Fibroblast of lung (primary cell): ENCODE results near the gene FBLN2. TPM values are rescaled to one million over a fixed set of nuclear protein-coding genes. Genes with fewer than 3 reads are reported as not detected.

Experiments used
- DNase-seq, 2 donors: peaks; one replicate each; pipeline versions ENCODE4 v3.0.0 to v3.0.0-alpha.2; 2010; ENCODE audit warnings: low read depth in 2 of 2
- H2AFZ ChIP-seq: 2 replicates; pipeline ENCODE4 v1.5.1; 2012; ENCODE audit warnings: low read length, control low read depth, inconsistent platforms
- H3K27ac ChIP-seq: 2 replicates; pipeline ENCODE4 v1.5.1; 2011; ENCODE audit warnings: low read length, control low read depth; ENCODE audit not compliant: insufficient read depth
- H3K27me3 ChIP-seq: 2 replicates; pipeline ENCODE4 v1.5.1; 2011; ENCODE audit warnings: mild to moderate bottlenecking, low read length; ENCODE audit not compliant: control insufficient read depth, insufficient read depth
- H3K36me3 ChIP-seq: 2 replicates; pipeline ENCODE4 v1.5.1; 2011; ENCODE audit warnings: low read length; ENCODE audit not compliant: control insufficient read depth, insufficient read depth
- H3K4me1 ChIP-seq: 2 replicates; pipeline ENCODE4 v1.5.1; 2011; ENCODE audit warnings: low read length; ENCODE audit not compliant: control insufficient read depth, insufficient read depth; ENCODE audit errors: extremely low read depth
- H3K4me2 ChIP-seq: 2 replicates; pipeline ENCODE4 v1.5.1; 2011; ENCODE audit warnings: low read length, control low read depth; ENCODE audit not compliant: insufficient read depth; ENCODE audit errors: extremely low read depth
- H3K4me3 ChIP-seq, 4 experiments: fragments of 200-600 bp in 1 of 4; sonication (generic) in 1 of 4; replicated peaks in 1 of 4; 2 replicates each; pipeline ENCODE4 v1.5.1; 2011 to 2016; ENCODE audit warnings: low read length in 4 of 4, low read depth in 3 of 4, mild to moderate bottlenecking in 3 of 4, control low read depth in 2 of 4, inconsistent platforms in 1 of 4, mixed read lengths in 1 of 4; ENCODE audit not compliant: insufficient read depth in 1 of 4; ENCODE audit errors: control extremely low read depth in 1 of 4
- H3K79me2 ChIP-seq: 2 replicates; pipeline ENCODE4 v1.5.1; 2012; ENCODE audit warnings: mild to moderate bottlenecking, low read length, inconsistent platforms; ENCODE audit not compliant: control insufficient read depth, insufficient read depth
- H3K9ac ChIP-seq: 2 replicates; pipeline ENCODE4 v1.5.1; 2011; ENCODE audit warnings: mild to moderate bottlenecking, low read length, control low read depth; ENCODE audit not compliant: insufficient read depth
- H3K9me3 ChIP-seq: 2 replicates; pipeline ENCODE4 v1.5.1; 2012; ENCODE audit warnings: low read depth, low read length; ENCODE audit not compliant: control insufficient read depth, insufficient read depth
- H4K20me1 ChIP-seq: 2 replicates; pipeline ENCODE4 v1.5.1; 2011; ENCODE audit warnings: low read length; ENCODE audit not compliant: control insufficient read depth, insufficient read depth; ENCODE audit errors: extremely low read depth
- EZH2 ChIP-seq: IDR thresholded peaks from 2 replicates; pipeline ENCODE4 v1.5.1; 2012; ENCODE audit warnings: low read length, control low read depth, mild to moderate bottlenecking; ENCODE audit errors: missing control alignments
- polyA plus RNA-seq, 2 donors: library from polyadenylated mRNA; depleted of rRNA in 1 of 2; stranded (reverse) in 1 of 2; unstranded in 1 of 2; fragments of >200 nt; gene quantifications; 2 replicates each; pipeline ENCODE4 v1.2.1, GENCODE V29; 2011 to 2012; ENCODE audit warnings: missing spikeins in 1 of 2
- total RNA-seq: library from RNA; depleted of rRNA; stranded (reverse); fragments of >200 nt; gene quantifications from 2 replicates; pipeline ENCODE4 v1.2.1, GENCODE V29; 2014
- TF ChIP-seq, protein P1 (sequence below), 2 donors: IDR thresholded peaks in 1 of 2; conservative IDR thresholded peaks in 1 of 2; 1 replicate in 1 of 2; 2 replicates in 1 of 2; pipeline ENCODE4 v1.5.1; 2011 to 2012; ENCODE audit warnings: low read length in 2 of 2, control low read depth in 1 of 2, inconsistent platforms in 1 of 2, low read depth in 1 of 2, mild to moderate bottlenecking in 1 of 2

Gene FBLN2
- total and polyA plus RNA-seq, 2 donors (not counting 1 experiment from before 2014, with no cell fraction given): 25.4 to 138 TPM

DNA sequence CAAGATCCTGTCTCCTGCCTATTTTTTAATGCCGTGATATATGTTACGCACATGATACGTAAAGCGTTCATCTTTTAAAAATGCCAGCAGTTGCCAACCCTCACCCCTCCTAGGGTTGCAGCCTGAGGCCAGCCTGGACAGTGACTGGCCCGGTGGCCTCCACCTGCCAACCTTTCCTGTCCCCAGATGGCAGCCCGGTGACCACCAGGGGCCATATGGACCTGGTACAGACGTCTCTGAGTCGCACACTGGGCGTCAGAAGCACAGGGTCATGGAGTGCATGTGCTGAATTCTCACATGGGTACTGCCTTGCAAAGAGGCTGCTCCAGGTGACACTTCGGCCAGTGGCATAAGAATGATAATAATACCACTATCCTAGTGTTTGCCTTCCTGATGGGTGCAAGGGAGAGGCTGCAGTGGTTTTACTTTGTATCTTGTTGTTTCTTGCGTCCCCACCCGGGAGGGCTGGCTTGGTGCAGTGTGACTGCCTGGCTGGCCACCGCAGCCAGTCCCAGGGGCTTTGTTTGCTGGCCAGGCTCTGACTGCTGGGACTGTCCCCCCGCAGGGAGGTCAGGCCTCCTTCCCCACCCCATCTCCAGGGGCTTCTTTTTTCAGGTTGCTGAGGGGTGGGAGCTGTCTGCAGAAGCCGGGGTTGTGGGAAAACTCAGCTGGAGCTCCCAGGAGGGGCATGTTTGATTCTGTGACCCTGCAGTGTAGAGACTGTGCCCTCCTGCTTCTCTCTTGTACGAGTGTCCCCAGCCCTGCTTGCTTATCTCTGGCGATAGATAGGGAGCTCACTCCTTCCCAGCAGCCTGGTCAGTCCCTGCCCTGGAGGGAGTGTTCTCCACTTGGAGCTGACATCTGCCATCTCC is 16.9 kb downstream of the FBLN2 start:
- no peak overlapping the region for H2AFZ ChIP-seq

DNA sequence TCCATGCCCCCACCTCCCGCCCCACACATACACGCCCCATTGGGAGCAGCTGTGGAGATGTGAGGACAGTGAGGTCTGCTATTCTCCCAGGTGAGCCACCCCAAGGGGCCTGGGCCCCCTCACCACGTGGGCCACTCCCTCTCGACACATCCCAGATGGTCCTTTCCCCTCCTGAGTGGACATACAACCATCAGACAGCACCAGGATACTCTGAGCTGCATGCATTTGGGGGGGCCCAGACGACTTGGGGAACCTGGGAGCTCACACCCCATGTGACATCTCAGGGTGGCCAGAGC is 17.5 kb downstream of the FBLN2 start:
- no peak for TF ChIP-seq EZH2
- TF ChIP-seq, protein P1, sequence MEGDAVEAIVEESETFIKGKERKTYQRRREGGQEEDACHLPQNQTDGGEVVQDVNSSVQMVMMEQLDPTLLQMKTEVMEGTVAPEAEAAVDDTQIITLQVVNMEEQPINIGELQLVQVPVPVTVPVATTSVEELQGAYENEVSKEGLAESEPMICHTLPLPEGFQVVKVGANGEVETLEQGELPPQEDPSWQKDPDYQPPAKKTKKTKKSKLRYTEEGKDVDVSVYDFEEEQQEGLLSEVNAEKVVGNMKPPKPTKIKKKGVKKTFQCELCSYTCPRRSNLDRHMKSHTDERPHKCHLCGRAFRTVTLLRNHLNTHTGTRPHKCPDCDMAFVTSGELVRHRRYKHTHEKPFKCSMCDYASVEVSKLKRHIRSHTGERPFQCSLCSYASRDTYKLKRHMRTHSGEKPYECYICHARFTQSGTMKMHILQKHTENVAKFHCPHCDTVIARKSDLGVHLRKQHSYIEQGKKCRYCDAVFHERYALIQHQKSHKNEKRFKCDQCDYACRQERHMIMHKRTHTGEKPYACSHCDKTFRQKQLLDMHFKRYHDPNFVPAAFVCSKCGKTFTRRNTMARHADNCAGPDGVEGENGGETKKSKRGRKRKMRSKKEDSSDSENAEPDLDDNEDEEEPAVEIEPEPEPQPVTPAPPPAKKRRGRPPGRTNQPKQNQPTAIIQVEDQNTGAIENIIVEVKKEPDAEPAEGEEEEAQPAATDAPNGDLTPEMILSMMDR (conservative IDR thresholded peaks at IDR 0.05 in 1 of 2, IDR thresholded peaks at IDR 0.05 in 1 of 2; ENCODE audit: low read depth in 1 of 2, low read length in 2 of 2): no peak
- Histone ChIP-seq H3K27me3 (no peaks in the 10 kb centered on the region), H3K4me3 (no peak overlapping the region), H3K79me2 (no peaks in the 10 kb centered on the region), H3K4me2 (no peak overlapping the region), H2AFZ (no peak overlapping the region), H3K27ac (no peak overlapping the region), H3K4me1 (no peaks in the 10 kb centered on the region), H3K9ac (no peak overlapping the region), H3K9me3 (no peaks in the 10 kb centered on the region), H4K20me1 (no peaks in the 10 kb centered on the region), H3K36me3 (no peaks in the 10 kb centered on the region)
- DNase-seq: no peak

More for the DNA sequence above, 16.9 kb downstream of the FBLN2 start:
- H3K4me3 ChIP-seq: no peak overlapping the region
- H3K79me2 ChIP-seq: no peaks in the 10 kb centered on the region
- no peak for TF ChIP-seq EZH2
- TF ChIP-seq, protein P1 (conservative IDR thresholded peaks at IDR 0.05 in 1 of 2, IDR thresholded peaks at IDR 0.05 in 1 of 2; ENCODE audit: low read depth in 1 of 2, low read length in 2 of 2): no peak
- no peaks in the 10 kb centered on the region for H3K36me3 ChIP-seq
- H3K9ac ChIP-seq: no peak overlapping the region
- DNase-seq: no peak
- H3K4me2 ChIP-seq: no peak overlapping the region
- H3K9me3 ChIP-seq: no peaks in the 10 kb centered on the region
- no peak overlapping the region for H3K27ac ChIP-seq
- no peaks in the 10 kb centered on the region for H3K27me3 ChIP-seq
- no peaks in the 10 kb centered on the region for H4K20me1 ChIP-seq
- no peaks in the 10 kb centered on the region for H3K4me1 ChIP-seq

DNA sequence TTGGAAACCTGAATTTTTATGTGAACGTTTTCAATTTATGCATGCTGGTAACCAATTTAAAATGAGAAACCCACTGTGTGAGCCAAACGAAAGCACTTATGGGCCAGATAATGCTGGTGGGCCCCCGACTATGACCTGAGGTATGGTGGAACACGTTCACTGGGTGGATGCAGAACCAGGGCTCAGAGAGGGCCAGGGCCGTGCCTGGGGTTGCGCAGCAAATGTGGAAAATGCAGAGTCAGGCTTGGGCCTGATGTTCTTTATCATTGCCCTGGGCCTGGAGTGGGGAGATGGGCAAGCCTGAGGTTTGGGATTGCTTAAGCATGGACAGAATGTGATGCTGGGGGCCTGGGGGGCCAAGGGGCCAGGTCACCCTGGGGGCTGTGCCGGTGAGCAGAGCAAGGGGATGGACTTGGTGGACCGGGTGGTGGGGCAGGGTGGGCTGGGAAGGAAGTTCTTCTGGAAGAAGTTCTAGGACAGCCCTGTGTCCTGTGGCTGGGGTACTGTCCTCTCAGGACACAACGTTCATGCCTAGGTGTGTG is 17.9 kb downstream of the FBLN2 start:
- H3K4me2 ChIP-seq: no peak overlapping the region
- H3K36me3 ChIP-seq: no peaks in the 10 kb centered on the region
- H4K20me1 ChIP-seq: no peaks in the 10 kb centered on the region
- H3K79me2 ChIP-seq: no peaks in the 10 kb centered on the region
- DNase-seq: no peak
- H3K4me1 ChIP-seq: no peaks in the 10 kb centered on the region
- no peak overlapping the region for H3K4me3 ChIP-seq
- H2AFZ ChIP-seq: no peak overlapping the region
- H3K27ac ChIP-seq: no peak overlapping the region
- no peak overlapping the region for H3K9ac ChIP-seq
- H3K9me3 ChIP-seq: no peaks in the 10 kb centered on the region
- no peaks in the 10 kb centered on the region for H3K27me3 ChIP-seq
- no peak for TF ChIP-seq EZH2
- TF ChIP-seq, protein P1 (conservative IDR thresholded peaks at IDR 0.05 in 1 of 2, IDR thresholded peaks at IDR 0.05 in 1 of 2; ENCODE audit: low read depth in 1 of 2, low read length in 2 of 2): no peak
